Measurements from ENCODE around the gene CDK5RAP2.
"Not testable (repeated sequence)": the region's sequence is repeated elsewhere in the genome, so short reads cannot be mapped to it uniquely, and the experiment has no call there.

CDK5RAP2 gene

DNA sequence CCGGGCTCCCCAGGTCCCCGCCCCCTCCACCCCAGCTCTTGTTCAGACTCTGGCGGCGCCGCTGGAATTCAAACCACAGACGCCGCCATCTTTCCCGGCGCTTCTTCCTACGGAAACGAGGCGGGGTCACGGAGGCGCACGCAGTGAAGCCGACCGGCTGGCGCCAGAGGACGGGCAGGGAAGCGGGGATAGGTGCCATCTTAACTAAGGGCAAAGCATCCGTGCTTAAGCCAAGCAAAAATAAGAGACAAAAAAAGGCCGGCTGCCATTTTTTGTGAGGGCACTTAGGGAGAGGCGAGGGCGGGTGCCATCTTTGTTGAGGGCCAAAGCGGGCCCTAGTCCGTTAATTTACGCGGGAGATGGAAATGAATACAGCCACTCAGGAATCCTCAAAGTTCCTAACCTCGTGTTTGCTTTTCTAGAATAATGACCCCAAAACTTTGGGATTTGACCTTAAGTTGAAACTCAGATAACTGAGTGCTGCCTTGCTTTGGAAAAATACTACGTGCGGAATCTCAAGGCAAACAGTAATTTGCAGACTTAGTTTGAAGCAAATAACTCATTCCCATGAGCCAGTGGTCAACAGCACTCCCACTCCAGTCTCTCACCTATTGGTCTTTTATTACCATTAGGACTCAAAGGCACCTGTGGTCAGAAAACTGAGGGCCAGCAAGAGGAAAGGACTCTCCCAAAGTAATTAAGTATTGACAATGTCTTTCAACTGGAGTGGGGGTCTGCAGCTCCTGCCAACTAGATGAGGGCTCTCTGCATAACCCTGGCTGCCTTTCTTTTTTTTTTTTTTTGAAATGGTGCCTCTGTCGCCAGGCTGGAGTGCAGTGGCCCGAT, at the start of gene CDK5RAP2:
TSS of gene CDK5RAP2 (minus strand) at position 117 of the 846 bp plus-strand sequence. CDS start 189 bp downstream, outside the sequence.
- DNase-seq, result peak; percentile 29 to 96 (median 90)

DNA sequence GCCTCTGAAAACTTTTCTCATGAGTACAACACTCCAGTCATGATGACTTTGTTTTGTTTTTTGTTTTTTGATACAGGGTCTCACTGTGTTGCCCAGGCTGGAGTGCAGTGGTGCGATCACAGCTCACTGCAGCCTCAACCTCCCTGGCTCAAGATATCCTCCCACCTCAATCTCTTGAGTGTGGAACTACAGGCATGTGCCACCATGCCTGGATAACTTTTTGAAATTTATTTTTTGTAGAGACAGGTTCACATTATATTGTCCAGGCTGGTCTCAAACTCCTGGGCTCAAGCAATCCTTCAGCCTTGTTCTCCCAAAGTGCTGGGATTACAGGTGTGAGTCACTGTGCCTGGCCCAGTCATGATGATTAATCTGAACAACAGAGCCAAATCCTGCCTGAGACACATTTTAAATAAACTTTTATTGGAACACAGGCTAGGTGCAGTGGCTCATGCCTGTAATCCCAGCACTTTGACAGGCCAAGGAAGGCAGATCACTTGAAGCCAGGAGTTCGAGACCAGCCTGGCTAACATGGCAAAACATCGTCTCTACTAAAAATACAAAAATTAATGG, 49.0 kb upstream of the CDK5RAP2 start:
- DNase-seq, result not testable (repeated sequence)

DNA sequence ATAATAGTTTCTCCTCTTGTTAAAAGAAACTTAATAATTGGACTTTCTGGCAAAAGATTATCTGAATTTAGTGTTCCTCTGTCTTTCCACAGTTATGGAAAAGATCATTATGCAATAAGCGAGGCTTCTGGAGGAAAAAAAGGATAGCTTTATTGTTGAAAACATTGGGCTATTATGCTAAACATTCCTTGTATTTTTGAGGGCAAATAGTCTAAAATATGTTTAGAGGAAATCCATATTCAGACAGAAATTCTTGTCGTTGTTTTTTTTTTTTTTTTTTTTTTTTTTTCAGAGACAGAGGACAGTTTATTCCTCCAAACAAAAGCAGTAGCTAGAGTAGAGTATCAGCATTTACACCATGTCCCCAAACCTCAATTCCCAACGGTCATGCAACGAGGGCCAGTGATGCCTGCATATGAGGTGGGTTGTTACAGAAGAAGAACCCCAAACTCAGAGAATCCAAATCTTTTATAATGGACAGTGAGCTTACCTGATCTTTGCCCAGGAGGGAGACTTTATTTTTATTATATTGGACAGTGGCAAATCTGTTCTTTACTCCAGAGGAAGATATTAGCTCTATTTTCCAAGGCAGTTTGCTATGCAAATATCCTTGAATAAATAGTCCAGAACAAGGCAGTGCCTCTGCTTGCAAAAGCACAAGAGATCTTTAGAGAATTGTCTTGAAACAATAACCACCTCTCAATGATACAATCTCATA, 48.4 kb upstream of the CDK5RAP2 start:
- DNase-seq, result peak in 1 of 14 donors; percentile 17

DNA sequence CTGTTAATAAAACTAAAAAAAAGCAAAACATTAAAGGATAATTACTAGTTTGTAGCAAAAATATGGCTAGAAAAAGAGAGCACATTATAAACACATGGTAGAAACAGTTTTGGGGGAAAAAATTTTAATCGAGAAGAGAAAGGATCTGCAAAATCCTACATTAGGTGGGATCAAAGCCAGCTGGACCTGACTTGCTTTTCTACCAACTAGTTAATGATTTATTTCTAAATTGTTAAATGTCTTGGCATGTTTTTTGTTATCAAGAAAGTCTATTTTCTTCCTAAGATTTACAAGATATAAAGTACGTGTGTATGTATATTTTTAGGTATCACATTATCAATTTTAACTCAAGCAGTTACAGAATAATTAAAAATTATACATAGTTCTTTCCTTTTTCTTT, 47.1 kb upstream of the CDK5RAP2 start:
- DNase-seq, result no peak

DNA sequence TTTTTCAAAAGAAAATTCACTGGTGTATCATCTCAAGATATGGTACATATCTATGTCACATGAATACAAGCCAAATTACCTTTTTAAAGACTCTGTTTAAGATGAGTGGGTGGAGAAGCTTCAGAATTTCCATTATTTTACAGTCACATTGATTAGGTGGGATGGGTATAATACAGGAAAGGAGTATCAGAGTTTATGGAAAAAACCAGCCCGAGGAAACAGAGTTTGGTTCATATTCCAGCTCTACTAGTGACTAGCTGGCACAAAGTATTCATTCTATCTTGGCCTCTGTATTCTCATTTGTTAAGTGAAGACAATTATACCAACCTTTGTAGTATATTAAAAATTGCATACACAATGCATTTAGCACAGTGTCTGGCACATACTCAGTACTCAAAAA, 46.5 kb upstream of the CDK5RAP2 start:
- no peak for DNase-seq

DNA sequence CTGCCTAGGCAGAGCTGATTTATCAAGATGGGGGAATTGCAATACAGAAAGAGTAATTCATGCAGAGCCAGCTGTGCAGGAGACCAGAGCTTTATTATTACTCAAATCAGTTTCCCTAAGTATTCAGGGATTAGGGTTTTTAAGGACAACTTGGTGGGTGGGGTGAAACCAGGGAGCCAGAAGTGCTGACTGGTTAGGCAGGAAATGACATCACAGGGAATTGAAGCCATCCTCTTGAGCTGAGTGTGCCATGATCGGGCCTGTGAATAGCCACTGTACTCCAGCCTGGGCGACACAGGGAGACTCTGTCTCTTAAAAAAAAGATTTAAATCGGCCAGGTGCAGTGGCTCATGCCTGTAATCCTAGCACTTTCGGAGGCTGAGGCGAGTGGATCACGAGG, 45.3 kb upstream of the CDK5RAP2 start:
- DNase-seq, result peak in 1 of 14 donors; percentile 31

DNA sequence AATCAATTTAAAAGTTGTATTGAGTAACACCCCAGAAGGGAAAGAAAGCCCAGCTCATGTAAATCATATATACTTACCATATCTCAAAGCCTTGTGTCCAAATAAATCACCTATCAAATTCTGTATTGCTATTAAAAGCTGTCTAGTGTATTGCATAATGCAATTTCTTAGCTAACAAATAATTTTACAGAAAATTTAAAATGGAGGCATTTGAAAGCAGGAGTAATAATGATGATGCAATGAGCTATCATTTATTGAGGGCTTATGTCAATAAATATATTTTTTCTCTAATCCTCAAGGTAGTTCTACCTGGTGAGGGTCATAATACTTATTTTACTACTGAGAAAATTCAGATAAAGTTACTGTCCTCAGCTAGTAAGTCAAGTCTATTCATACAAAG, 42.8 kb upstream of the CDK5RAP2 start:
- no peak for DNase-seq

DNA sequence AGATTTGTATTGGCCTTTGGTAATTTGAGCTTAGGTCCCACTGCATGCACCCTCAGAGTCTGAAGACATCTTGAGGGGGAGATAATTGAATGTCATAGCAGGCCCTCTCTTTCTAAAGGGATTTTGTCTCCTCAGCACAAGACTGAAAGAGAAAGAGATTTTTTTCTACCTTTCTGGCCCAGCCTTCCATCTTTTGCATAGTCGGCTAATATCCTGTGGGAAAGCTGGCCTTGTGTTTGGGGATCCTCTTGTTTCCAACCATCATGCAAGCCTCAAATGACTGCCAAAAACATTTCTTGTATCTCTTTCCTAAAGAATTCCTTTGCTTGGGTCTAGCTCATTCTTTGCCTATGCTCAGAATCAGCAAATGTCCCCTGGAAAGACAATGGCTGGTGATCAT, 42.0 kb upstream of the CDK5RAP2 start:
- DNase-seq, result no peak

DNA sequence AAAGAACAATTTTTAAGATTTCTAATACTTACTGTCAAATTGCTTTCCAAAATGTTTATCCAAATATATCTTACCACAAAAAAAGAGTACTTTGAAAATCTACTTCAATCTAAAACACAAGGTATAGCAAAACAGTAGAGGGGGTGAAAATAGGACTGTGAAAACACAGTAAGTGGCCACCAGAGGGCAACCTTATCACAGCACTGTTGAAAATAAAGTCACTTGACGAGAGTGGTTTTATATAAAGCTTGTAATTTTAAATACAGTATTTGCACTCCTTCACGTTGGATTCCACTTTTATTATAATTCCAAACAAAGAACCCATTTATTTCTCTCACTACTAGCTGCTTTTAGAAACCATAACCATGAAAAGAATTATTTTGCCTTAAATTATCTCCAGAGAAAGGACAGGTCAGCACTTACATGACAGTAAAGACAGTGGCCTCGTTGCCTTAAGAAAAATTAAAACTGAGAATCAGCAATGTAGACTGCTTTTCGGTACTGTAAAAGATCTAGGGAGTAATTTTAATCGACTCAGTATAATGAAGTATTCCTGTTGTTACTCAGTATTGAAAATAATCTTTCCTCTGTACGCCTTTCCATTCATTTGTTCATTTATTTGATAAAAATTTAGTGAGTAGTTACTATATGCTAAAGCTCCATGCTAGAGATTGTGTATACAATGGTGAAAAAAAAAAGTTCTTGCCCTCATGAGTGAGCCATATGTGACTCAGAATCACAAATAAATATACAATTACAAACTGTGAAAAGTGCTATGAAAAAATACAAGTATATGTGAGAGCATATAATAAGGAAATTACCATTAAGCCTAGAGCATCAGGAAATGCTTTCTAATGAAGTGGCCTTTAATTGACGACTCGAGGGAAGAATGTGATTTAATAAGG, 40.0 kb upstream of the CDK5RAP2 start:
- peak in 10 of 14 donors; percentile 6 to 61 (median 14) for DNase-seq

DNA sequence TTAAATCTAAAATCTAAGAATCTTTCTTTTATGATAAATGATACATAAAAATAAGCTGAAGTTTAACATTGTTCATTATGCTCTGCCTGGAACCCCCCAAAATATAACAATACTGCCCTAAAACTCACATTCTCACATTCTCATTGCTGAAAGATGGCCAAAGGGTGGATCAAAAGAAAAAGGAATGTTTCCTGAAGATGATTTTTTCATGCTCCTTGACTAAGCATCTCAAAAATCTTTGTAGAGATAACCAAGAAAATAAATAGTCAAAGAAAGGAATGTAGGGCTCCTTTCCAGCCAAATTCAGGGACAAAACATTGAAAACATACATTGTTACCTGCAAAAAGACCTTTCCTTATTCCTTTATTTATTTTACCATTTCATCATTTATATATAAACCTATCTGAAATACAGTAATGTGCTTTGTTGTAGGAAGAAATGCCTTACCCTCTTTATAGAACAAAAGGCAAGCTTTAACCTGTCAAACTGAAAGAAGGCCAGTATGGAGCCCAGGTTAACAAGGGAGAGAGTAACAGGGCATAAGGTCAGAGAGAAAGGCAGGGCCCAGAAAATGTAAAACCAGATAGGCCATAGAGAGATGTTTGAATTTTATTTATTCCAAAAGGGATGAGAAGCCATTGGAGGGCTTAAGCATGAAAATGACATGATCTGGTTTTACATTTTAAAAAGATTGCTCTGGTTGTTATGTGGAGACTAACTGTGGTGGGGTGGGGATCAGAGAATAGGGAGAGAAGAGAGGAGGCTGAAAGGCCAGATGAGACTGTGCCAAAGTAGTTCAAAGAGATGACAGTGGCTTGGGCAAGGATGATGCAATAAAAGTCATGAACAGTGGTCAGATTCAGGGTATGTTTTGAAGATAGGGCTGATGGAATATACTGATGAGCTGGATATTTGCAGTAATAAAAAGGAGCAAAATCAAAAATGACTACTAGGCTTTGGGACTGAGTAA, 37.3 kb upstream of the CDK5RAP2 start:
- no peak for DNase-seq

DNA sequence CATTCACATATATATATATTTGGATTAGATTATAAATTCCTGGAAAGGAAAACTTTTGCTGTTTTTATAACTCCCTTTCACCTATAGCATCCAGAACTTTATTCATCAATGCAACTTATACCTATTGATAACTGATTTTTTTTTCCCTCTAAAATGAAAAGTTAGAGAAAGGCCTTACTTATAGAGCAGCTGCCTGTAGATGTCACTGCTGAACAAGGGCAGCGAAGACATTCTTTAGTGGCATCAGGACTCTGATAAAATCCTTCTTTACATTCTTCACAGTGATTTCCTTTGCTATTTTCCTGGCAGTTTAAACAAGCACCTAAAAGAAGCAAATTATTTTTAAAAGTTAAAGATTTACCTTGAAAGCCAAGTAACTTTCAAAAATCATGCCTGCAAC, 32.3 kb upstream of the CDK5RAP2 start:
- DNase-seq, result no peak

DNA sequence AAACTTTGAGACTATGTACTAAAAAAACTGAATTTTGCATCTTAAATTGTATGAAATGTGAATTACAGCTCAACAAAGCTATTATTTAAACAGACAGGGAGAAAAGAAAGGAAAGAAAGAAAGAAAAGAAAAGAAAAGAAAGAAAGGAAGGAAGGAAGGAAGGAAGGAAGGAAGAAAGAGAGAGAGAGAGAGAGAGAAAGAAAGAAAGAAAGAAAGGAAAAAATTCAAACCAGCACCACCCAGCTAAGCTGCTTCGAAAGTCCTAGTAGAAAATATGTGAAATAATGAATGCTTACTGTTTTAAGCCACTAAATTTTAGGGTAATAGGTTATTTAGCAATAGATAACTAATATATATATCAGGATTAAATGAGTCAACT, 31.7 kb upstream of the CDK5RAP2 start:
- no peak for DNase-seq

DNA sequence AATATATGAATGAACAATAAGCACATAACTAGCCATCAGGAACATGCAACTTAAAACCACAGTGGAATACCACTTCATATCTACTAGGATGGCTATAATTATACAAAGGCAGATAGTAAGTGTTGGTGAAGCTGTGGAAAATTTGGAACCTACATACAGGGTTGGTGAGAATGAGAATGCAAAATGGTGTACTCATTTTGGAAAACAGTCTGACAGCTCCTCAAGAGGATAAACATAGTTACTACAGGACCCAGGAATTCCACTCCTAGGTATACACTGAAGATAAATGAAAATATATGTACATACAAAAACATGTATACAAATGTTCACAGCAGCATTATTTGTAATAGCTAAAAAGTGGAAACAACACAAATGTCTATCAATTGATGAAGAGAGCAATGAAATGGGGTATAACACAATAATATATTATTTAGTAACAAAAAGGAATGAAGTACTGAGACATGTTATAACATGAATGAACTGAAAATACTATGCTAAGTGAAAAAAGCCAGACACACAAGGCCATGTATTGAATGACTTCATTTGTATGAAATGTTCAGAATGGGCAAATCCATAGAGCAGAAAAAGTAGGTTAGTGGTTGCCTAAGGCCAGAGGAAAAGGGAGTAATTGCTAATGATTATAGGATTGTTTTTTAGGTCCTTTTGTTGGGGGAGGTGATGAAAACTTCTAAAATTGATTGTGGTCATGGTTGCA, 31.2 kb upstream of the CDK5RAP2 start:
- DNase-seq, result no peak

DNA sequence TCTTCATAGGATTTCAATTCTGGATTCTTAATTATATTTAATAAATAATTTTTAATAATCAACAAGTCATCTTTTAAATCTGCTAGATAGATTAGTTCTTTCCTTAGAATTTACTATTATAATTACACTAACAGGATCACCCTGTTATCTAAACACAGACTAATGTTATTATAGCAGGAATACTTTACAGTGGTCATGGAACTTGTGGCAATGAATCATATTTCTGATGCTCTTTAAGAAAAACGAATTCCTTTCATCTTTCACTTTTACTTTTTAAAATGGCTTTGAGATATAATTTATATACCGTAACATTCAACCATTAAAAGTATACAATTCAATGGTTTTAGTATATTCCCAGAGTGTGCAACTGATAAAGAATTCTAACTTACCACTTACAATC, 29.7 kb upstream of the CDK5RAP2 start:
- no peak for DNase-seq

DNA sequence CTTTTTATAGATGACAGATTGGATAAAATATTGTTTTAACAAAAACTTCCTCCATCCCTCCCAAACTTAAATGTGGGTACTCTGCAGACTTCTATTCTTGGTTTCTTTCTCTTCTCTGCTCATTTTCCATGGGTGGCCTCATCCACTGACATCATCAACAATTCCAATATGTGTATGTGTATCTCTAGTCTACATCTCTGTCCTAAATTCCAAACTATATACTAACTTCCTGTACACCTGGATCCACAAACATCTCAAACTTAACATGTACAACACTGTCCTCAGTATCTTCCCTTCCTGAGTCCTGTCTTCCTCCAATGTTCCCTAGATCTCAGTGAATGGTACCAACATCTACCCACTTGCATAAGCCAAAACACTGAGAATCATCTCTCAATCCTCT, 28.5 kb upstream of the CDK5RAP2 start:
- DNase-seq, result no peak

DNA sequence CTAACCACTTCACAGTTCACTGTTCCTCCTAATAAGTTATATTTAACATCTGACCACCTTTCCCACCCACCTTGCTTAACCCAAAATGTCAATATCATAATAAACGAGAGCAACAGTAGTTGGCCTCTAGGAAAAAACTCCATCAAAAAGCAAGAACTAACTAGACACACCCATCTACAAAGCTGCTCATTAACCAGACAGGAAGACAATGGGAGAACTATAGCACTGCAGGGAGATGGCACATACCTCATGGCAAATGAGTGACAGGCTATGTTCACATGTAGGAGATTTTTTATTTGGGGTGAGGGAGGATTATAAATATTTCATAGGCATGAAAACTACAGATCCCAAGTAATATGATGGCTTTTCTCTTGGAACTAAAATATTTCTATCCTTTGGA, 23.6 kb upstream of the CDK5RAP2 start:
- no peak for DNase-seq

DNA sequence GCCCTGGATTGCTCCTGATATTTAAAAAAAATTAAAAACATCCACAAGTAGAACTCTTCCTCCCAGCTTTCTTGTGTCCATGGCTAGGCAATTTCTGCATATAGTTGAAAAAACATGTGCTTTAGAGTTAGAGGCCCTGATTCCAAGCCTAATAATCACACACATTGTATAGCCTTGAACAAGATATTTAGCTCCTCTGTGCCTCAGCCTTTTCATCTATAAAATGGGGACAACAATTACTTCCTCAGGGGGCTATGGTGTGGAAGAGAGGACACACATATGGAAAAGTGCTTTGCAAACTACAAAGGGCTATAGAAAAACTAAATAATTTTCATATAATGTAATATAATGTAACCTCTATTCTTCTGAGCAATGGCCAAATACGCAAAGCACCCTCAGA, 23.0 kb upstream of the CDK5RAP2 start:
- DNase-seq, result no peak

DNA sequence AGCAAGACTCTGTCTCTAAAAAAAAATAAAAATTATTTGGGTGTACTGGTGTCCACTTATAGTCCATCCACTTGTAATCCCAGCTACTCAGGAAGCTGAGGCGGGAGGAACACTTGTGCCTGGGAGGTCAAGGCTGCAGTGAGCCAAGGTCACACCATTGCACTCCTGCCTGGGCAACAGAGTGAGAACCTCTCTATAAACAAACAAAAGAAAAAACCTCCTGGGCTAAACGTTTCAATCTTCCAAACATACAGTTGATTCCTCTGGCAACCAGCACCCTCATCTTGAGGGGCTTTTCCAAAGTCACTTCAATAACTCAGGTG, 13.9 kb upstream of the CDK5RAP2 start:
- no peak for DNase-seq

DNA sequence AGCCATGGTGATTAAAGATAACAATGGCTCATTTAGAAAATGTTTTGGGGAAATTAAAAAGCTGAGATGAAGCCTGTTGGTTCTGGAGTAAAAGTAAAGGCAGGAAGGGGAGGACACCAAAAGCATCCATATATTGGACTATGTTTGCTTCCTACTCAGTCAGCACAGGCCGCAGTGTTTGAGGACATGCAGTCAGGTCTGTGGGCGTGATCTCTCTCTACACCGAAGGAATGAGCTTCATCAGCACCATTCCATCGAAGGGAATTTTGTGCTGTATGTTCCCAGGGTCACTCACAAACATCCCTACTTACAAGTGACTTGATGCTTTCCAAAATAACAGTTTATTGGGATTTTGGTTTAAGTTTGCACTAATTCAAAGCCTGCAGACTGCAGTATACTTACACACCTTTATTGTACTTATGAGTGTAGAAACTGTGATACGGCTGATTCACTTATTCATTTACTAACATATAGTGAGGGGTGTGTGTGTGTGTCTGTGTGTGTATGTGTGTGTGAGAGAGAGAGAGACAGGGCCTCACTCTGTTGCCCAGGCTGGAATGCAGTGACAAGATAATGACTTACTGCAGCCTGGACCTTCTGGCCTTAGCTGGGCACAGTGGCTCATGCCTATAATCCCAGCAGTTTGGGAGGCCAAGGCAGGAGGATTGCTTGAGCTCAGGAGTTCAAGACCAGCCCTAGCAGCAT, 13.4 kb upstream of the CDK5RAP2 start:
- no peak for DNase-seq

DNA sequence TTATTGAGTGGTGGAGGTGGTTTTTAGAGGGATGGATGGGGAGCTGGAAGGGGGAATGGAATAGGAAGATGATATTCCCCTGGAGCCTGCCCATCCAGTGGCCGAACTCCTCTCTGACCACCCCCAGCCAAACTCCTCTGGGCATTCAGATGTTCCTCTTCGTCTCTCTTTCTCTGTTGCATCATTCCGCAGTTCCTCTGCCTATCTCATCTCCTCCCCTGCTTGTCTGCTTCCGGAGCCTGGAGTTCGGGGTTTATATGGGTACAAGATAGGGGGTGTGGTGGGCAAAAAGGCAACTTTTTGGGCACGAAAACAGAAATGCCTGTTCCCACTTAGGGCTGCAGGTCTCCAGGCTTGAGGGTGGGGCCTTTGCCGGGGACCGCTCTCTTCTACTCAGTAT, 12.2 kb upstream of the CDK5RAP2 start:
- no peak for DNase-seq

Data from C1 segment of cervical spinal cord (tissue), 14 donors.